ENCODE measurements around the gene ALG9. TPM values are rescaled to one million over a fixed set of nuclear protein-coding genes. Genes with fewer than 3 reads are reported as not detected.

The ALG9 gene
- total and polyA plus RNA-seq, 7 experiments from 2014 or later: 14.1 to 30.2 (median 27.8) TPM

DNA sequence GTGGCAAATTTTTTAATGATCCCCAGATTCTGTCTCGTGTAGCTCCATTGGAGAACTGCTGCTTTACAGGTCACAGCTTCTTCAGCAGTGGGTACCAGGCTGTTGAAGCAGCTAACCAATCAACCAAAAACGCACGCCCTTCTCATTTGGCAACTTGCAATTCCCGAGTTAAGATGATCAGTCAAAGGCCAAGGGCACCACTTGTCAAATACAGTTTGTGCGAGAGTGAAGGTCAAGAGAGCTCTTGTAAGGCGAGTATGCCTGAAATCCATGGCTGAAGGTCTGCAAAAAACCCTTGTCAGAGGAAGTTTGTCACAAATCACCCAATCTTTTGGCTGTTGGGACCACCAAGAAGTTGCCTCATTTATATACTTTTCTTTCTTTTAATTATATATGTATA is 92.3 kb downstream of the ALG9 start:
- ATAC-seq (no peak), DNase-seq (no peak)
- H3K4me1 Mint-ChIP-seq: no peaks in the 10 kb centered on the region
- H3K9me3 Mint-ChIP-seq: no peaks in the 10 kb centered on the region
- POLR2A ChIA-PET: interaction anchor here (1.0 kb wide), 1 partner anchor 28 kb away, joined by 5 read pairs; no protein-coding TSS in a partner anchor
- H3K4me1 ChIP-seq (ENCODE audit: control insufficient read depth in 2 of 2, insufficient read depth in 2 of 2, low read length in 2 of 2): no peaks in the 10 kb centered on the region
- intact Hi-C loops (cut with micrococcal nuclease): no loop called here
- no peaks in the 10 kb centered on the region for H3K27me3 Mint-ChIP-seq
- no peaks in the 10 kb centered on the region for H3K36me3 ChIP-seq (ENCODE audit: control insufficient read depth in 2 of 3, insufficient read depth in 3 of 3, low read length in 3 of 3)
- H3K27ac Mint-ChIP-seq: peak overlapping the region in 1 of 9 donors; percentile 56
- peaks cover 0 to 3% (median 0%) of the 10 kb centered on the region in 5 donors for H3K36me3 Mint-ChIP-seq
- H3K27me3 ChIP-seq (ENCODE audit: control insufficient read depth in 2 of 2, insufficient read depth in 2 of 2, low read length in 2 of 2): no peaks in the 10 kb centered on the region
- CTCF ChIA-PET: interaction anchor here (0.6 to 3.5 kb wide), 6 partner anchors 12 to 216 kb away, joined by 3 to 31 read pairs (median 8); partner anchors contain the start of gene PPP2R1B
- H3K4me3 Mint-ChIP-seq: no peak overlapping the region
- no peaks in the 10 kb centered on the region for H3K9me3 ChIP-seq (ENCODE audit: control insufficient read depth in 2 of 3, low read length in 3 of 3)
- no peak overlapping the region for H3K4me3 ChIP-seq (ENCODE audit: low read length)
- H3K27ac ChIP-seq (ENCODE audit: low read depth, low read length): no peak overlapping the region

DNA sequence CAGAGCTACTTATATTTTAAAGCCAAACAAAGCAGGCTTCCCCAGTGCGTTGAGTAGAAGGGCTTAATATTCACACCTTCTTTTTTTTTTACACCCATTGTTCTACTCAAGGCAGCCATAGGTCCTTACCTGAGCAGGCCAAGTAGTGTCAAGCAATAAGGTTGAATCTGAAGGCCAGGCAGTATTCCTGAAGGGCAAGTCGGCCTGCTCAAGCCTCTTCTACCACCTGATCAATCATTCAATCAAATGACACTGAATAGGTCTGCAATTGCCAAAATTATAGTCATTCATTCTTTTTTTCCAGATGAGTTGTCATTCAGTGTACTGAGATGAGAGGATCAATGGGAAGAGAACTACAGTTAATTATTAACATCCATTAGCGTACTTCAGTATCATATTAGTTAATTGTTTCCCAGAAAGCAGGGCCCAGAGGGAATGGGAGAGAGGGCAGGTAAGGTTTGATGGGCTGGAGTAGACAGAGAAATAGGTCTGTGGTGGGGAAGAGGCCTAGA is 93.3 kb downstream of the ALG9 start:
- H3K27me3 Mint-ChIP-seq: no peaks in the 10 kb centered on the region
- H3K9me3 Mint-ChIP-seq: no peaks in the 10 kb centered on the region
- H3K27ac ChIP-seq (ENCODE audit: low read depth, low read length): no peak overlapping the region
- H3K4me1 Mint-ChIP-seq: no peaks in the 10 kb centered on the region
- H3K36me3 ChIP-seq (ENCODE audit: control insufficient read depth in 2 of 3, insufficient read depth in 3 of 3, low read length in 3 of 3): no peaks in the 10 kb centered on the region
- H3K4me3 ChIP-seq (ENCODE audit: low read length): no peak overlapping the region
- DNase-seq (no peak), ATAC-seq (no peak)
- H3K4me3 Mint-ChIP-seq: no peak overlapping the region
- no peaks in the 10 kb centered on the region for H3K4me1 ChIP-seq (ENCODE audit: control insufficient read depth in 2 of 2, insufficient read depth in 2 of 2, low read length in 2 of 2)
- no peaks in the 10 kb centered on the region for H3K36me3 Mint-ChIP-seq
- POLR2A ChIA-PET: no interaction called here
- H3K27ac Mint-ChIP-seq: no peak overlapping the region
- no peaks in the 10 kb centered on the region for H3K27me3 ChIP-seq (ENCODE audit: control insufficient read depth in 2 of 2, insufficient read depth in 2 of 2, low read length in 2 of 2)
- intact Hi-C loops (cut with micrococcal nuclease): no loop called here
- CTCF ChIA-PET: interaction anchor here (0.6 to 4.2 kb wide), 12 partner anchors 11 to 415 kb away, joined by 4 to 42 read pairs (median 8); partner anchors contain the start of gene PPP2R1B
- no peaks in the 10 kb centered on the region for H3K9me3 ChIP-seq (ENCODE audit: control insufficient read depth in 2 of 3, low read length in 3 of 3)

DNA sequence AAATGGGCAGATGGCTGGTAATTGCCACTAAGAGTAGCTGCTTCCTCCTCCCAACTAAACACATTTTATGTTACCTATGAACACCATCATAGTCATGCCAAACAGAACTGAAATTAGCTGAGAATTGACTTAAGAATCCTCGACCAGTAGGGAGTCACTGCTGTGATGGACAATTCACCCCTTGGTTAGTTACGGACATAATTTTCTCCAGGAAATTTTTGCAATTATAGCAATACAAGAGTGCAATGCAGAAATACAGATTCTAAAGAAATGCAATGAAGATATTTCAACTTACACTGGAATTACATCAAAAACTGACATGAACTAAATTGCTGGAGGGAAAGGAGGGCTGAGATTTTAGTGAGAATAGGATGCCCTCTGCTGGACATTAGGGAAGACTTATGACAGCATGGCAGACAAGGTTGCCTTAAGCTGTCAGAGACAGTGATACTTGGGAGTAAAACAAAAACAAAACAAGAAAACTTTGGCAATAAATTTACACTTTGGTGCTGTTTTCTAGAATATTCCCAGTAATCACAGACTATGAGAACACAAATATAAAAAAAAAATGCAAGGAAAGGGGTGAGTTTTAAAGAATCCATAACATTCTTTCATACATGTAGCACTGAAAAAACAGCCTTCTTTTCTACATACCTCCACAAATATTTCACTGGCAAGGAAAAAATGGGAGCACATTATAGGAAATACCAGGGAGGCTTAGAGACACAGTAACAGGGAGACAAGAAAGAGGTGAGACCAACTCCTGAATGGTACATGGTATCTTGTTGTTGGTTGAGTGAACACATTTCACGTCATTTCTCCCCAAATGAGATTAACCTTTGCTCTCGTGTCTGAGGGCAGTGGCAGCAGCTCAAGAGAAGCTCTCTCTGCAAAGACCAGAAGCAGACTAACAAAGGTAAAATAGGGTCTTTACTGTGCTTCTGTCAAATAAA is 94.0 kb downstream of the ALG9 start:
- Histone ChIP-seq H3K9me3 (ENCODE audit: control insufficient read depth in 2 of 3, low read length in 3 of 3) (no peaks in the 10 kb centered on the region), H3K27me3 (ENCODE audit: control insufficient read depth in 2 of 2, insufficient read depth in 2 of 2, low read length in 2 of 2) (no peaks in the 10 kb centered on the region), H3K4me3 (ENCODE audit: low read length) (no peak overlapping the region), H3K4me1 (ENCODE audit: control insufficient read depth in 2 of 2, insufficient read depth in 2 of 2, low read length in 2 of 2) (no peaks in the 10 kb centered on the region), H3K36me3 (ENCODE audit: control insufficient read depth in 2 of 3, insufficient read depth in 3 of 3, low read length in 3 of 3) (no peaks in the 10 kb centered on the region), H3K27ac (ENCODE audit: low read depth, low read length) (no peak overlapping the region)
- Mint-ChIP-seq H3K36me3 (no peaks in the 10 kb centered on the region), H3K27me3 (no peaks in the 10 kb centered on the region), H3K27ac (no peak overlapping the region), H3K4me3 (no peak overlapping the region), H3K9me3 (no peaks in the 10 kb centered on the region), H3K4me1 (no peaks in the 10 kb centered on the region)
- intact Hi-C loops (cut with micrococcal nuclease): loop anchor here (1.0 to 2.0 kb wide), 6 partner anchors 11 to 323 kb away; partner anchors contain the start of genes SIK2 (in 2 of the 2) and PPP2R1B (in 1 of the 2)
- ChIA-PET POLR2A (interaction anchor here (1.1 kb wide), 1 partner anchor 175 kb away, joined by 4 read pairs; the partner anchor contains the start of gene SIK2), CTCF (interaction anchor here (0.6 to 4.2 kb wide), 15 partner anchors 11 to 414 kb away, joined by 3 to 42 read pairs (median 7); partner anchors contain the start of gene PPP2R1B)
- peak in 7 of 9 donors; percentile 43 to 71 (median 57) for DNase-seq
- ATAC-seq: peak; percentile 89

DNA sequence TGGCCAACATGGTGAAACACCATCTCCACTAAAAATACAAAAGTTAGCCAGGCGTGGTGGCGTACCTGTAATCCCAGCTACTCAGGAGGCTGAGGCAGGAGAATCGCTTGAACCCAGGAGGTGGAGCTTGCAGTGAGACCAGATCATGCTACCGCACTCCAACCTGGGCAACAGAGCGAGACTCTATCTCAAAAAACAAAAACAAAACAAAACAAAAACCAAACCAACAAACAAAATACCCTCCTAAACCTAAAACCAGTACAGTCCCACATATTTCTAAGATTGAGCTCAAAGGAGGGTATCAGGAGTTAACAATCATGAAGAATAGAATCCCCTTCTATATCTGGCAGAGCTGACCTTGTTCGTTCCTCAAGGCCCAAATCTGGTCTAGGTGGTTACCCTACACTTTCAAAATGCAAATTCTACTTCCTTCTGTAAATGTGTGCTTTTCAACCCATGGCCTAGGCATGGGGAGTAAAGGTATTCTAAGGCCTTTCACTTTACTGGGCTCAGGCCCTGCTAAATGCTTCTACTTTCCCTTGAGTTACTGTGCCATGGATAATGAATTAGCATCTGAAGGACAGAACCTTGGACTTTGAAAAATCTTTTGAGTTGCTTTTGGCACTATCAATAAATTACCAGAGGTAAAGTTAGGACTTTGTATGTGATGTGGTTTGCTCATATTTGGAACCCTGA is 94.8 kb downstream of the ALG9 start:
- no peak for DNase-seq
- Histone ChIP-seq H3K4me1 (ENCODE audit: control insufficient read depth in 2 of 2, insufficient read depth in 2 of 2, low read length in 2 of 2) (no peaks in the 10 kb centered on the region), H3K36me3 (ENCODE audit: control insufficient read depth in 2 of 3, insufficient read depth in 3 of 3, low read length in 3 of 3) (no peaks in the 10 kb centered on the region), H3K9me3 (ENCODE audit: control insufficient read depth in 2 of 3, low read length in 3 of 3) (no peaks in the 10 kb centered on the region), H3K27ac (ENCODE audit: low read depth, low read length) (no peak overlapping the region), H3K27me3 (ENCODE audit: control insufficient read depth in 2 of 2, insufficient read depth in 2 of 2, low read length in 2 of 2) (no peaks in the 10 kb centered on the region), H3K4me3 (ENCODE audit: low read length) (no peak overlapping the region)
- no peaks in the 10 kb centered on the region for H3K27me3 Mint-ChIP-seq
- ChIA-PET POLR2A (interaction anchor here (1.1 kb wide), 2 partner anchors 11 to 174 kb away, joined by 4 to 5 read pairs; partner anchors contain the start of genes PPP2R1B and SIK2), CTCF (interaction anchor here (0.6 to 4.2 kb wide), 15 partner anchors 10 to 230 kb away, joined by 3 to 42 read pairs (median 7); partner anchors contain the start of gene PPP2R1B)
- no peaks in the 10 kb centered on the region for H3K4me1 Mint-ChIP-seq
- no peaks in the 10 kb centered on the region for H3K9me3 Mint-ChIP-seq
- no peak overlapping the region for H3K27ac Mint-ChIP-seq
- peak; percentile 46 for ATAC-seq
- intact Hi-C loops (cut with micrococcal nuclease): loop anchor here (1.0 to 2.0 kb wide), 6 partner anchors 10 to 322 kb away; partner anchors contain the start of genes SIK2 (in 2 of the 2) and PPP2R1B (in 1 of the 2)
- no peak overlapping the region for H3K4me3 Mint-ChIP-seq
- H3K36me3 Mint-ChIP-seq: no peaks in the 10 kb centered on the region

DNA sequence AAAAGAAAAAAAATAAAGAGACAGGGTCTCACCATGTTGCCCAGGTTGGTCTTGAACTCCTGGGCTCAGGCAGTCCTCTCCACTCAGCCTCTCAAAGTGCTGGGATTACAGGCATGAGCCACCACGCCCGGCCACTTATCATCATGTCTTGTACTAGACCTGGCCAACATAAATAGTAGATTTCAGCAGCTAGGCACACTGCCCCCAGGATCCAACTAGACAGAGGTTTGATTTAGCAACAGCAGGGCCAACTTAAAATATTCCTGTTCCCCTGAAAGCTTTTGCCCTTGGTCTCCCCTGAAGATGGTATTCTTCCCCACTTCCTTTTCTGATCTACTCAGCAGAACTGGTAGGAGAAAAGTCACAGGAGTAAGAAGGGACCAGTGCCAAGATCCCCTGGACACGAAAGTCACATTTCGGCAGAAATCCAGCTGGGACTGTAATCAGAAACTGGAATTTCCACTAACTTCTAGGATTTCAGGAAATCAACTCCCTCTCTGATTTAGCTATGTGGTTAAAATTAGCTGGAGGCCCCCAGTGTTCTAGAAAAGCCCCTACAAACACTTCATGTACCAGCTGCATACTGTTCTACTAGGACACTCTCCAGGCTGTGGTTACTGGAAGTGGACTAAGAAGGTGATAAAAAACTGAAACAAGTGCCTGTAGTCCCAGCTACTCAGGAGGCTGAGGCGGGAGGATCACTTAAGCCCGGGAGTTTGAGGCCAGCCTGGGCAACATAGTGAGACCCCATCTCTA is 96.2 kb downstream of the ALG9 start:
- no peaks in the 10 kb centered on the region for H3K27me3 Mint-ChIP-seq
- ATAC-seq (no peak), DNase-seq (no peak)
- no peaks in the 10 kb centered on the region for H3K4me1 ChIP-seq (ENCODE audit: control insufficient read depth in 2 of 2, insufficient read depth in 2 of 2, low read length in 2 of 2)
- no peak overlapping the region for H3K27ac Mint-ChIP-seq
- H3K9me3 ChIP-seq (ENCODE audit: control insufficient read depth in 2 of 3, low read length in 3 of 3): no peaks in the 10 kb centered on the region
- no peak overlapping the region for H3K4me3 ChIP-seq (ENCODE audit: low read length)
- no peak overlapping the region for H3K4me3 Mint-ChIP-seq
- no peaks in the 10 kb centered on the region for H3K4me1 Mint-ChIP-seq
- no peak overlapping the region for H3K27ac ChIP-seq (ENCODE audit: low read depth, low read length)
- H3K9me3 Mint-ChIP-seq: no peaks in the 10 kb centered on the region
- ChIA-PET POLR2A (interaction anchor here (1.1 to 1.2 kb wide), 2 partner anchors 8 to 10 kb away, joined by 5 read pairs; partner anchors contain the start of gene PPP2R1B), CTCF (interaction anchor here (0.7 to 4.2 kb wide), 4 partner anchors 120 to 191 kb away, joined by 3 to 42 read pairs (median 5); no protein-coding TSS in a partner anchor)
- intact Hi-C loops (cut with micrococcal nuclease): no loop called here
- no peaks in the 10 kb centered on the region for H3K36me3 ChIP-seq (ENCODE audit: control insufficient read depth in 2 of 3, insufficient read depth in 3 of 3, low read length in 3 of 3)
- peaks cover 0 to 3% (median 0%) of the 10 kb centered on the region in 5 donors for H3K36me3 Mint-ChIP-seq
- no peaks in the 10 kb centered on the region for H3K27me3 ChIP-seq (ENCODE audit: control insufficient read depth in 2 of 2, insufficient read depth in 2 of 2, low read length in 2 of 2)

All from naive thymus-derived CD4-positive, alpha-beta T cell (primary cell).